ENCODE measurements around the gene KAZN.

The KAZN gene

GRCh38 chr1:15067148-15067547 is 468.7 kb downstream of the KAZN start (continued):
- TF ChIP-seq ZFP30 (CRISPR knock-in tag; IDR thresholded peaks at IDR 0.05), result no peak
- no peak for TF ChIP-seq TOX (CRISPR knock-in tag; IDR thresholded peaks at IDR 0.05; ENCODE audit: borderline replicate concordance)

DNA sequence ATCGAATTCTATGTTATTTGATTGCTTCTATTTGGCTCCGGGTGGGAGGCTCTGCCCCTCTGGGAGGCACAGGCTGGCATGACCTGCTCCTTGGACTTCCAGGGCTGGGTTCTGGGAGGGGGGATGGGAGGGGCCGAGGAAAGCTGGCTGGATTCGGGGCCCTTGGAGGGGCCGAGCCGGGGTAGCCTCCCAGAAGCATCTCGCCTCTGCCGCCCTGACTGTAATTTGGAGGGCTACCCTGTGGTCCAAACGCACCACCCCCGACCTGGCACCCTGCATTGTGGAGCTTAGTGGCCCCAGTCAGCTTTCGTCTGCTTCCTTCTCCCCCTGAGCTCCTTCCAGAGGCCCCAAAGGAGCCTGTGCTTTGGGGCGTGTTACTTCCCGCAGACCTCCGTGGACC is 469.7 kb downstream of the KAZN start:
- no peak for ATAC-seq
- no peak for TF ChIP-seq ZNF565 (CRISPR knock-in tag; conservative IDR thresholded peaks at IDR 0.05; ENCODE audit: low read depth)
- no peak for TF ChIP-seq BACH2 (CRISPR knock-in tag; IDR thresholded peaks at IDR 0.05; ENCODE audit: borderline replicate concordance)
- TF ChIP-seq CSDC2 (CRISPR knock-in tag; IDR thresholded peaks at IDR 0.05), result no peak
- no peak for TF ChIP-seq ESRRG (CRISPR knock-in tag; IDR thresholded peaks at IDR 0.05)
- TF ChIP-seq, protein P1, sequence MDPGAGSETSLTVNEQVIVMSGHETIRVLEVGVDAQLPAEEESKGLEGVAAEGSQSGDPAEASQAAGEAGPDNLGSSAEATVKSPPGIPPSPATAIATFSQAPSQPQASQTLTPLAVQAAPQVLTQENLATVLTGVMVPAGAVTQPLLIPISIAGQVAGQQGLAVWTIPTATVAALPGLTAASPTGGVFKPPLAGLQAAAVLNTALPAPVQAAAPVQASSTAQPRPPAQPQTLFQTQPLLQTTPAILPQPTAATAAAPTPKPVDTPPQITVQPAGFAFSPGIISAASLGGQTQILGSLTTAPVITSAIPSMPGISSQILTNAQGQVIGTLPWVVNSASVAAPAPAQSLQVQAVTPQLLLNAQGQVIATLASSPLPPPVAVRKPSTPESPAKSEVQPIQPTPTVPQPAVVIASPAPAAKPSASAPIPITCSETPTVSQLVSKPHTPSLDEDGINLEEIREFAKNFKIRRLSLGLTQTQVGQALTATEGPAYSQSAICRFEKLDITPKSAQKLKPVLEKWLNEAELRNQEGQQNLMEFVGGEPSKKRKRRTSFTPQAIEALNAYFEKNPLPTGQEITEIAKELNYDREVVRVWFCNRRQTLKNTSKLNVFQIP (CRISPR knock-in tag; IDR thresholded peaks at IDR 0.05; ENCODE audit: borderline replicate concordance, low read depth), result no peak
- no peak for TF ChIP-seq RARB (CRISPR knock-in tag; IDR thresholded peaks at IDR 0.05)
- no peak for TF ChIP-seq ZNF8 (CRISPR knock-in tag; IDR thresholded peaks at IDR 0.05)
- TF ChIP-seq ISL1 (CRISPR knock-in tag; IDR thresholded peaks at IDR 0.05), result no peak
- TF ChIP-seq ZNF70 (CRISPR knock-in tag; IDR thresholded peaks at IDR 0.05), result no peak
- no peak for TF ChIP-seq ZFP30 (CRISPR knock-in tag; IDR thresholded peaks at IDR 0.05)
- TF ChIP-seq ARNTL (CRISPR knock-in tag; IDR thresholded peaks at IDR 0.05; ENCODE audit: borderline replicate concordance, low read depth), result no peak
- no peak for TF ChIP-seq ZC3H10 (CRISPR knock-in tag; IDR thresholded peaks at IDR 0.05)
- TF ChIP-seq PPARA (CRISPR knock-in tag; IDR thresholded peaks at IDR 0.05; ENCODE audit: borderline replicate concordance), result no peak
- TF ChIP-seq, protein P2, sequence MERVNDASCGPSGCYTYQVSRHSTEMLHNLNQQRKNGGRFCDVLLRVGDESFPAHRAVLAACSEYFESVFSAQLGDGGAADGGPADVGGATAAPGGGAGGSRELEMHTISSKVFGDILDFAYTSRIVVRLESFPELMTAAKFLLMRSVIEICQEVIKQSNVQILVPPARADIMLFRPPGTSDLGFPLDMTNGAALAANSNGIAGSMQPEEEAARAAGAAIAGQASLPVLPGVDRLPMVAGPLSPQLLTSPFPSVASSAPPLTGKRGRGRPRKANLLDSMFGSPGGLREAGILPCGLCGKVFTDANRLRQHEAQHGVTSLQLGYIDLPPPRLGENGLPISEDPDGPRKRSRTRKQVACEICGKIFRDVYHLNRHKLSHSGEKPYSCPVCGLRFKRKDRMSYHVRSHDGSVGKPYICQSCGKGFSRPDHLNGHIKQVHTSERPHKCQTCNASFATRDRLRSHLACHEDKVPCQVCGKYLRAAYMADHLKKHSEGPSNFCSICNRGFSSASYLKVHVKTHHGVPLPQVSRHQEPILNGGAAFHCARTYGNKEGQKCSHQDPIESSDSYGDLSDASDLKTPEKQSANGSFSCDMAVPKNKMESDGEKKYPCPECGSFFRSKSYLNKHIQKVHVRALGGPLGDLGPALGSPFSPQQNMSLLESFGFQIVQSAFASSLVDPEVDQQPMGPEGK (CRISPR knock-in tag; IDR thresholded peaks at IDR 0.05; ENCODE audit: borderline replicate concordance), result no peak
- no peak for TF ChIP-seq OSR1 (CRISPR knock-in tag; IDR thresholded peaks at IDR 0.05)

GRCh38 chr1:15068997-15069396 is 470.5 kb downstream of the KAZN start:
- no peak for ATAC-seq
- TF ChIP-seq ZFP30 (CRISPR knock-in tag; IDR thresholded peaks at IDR 0.05) (no peak), TCF4 (CRISPR knock-in tag; IDR thresholded peaks at IDR 0.05; ENCODE audit: borderline replicate concordance) (no peak), ZNF565 (CRISPR knock-in tag; conservative IDR thresholded peaks at IDR 0.05; ENCODE audit: low read depth) (no peak), ZC3H10 (CRISPR knock-in tag; IDR thresholded peaks at IDR 0.05) (no peak), ZFP3 (CRISPR knock-in tag; IDR thresholded peaks at IDR 0.05) (no peak), CSDC2 (CRISPR knock-in tag; IDR thresholded peaks at IDR 0.05) (no peak), ISL1 (CRISPR knock-in tag; IDR thresholded peaks at IDR 0.05) (no peak), TOX (CRISPR knock-in tag; IDR thresholded peaks at IDR 0.05; ENCODE audit: borderline replicate concordance) (no peak), SNAI2 (CRISPR knock-in tag; IDR thresholded peaks at IDR 0.05) (no peak)
- TF ChIP-seq, protein P1 (CRISPR knock-in tag; IDR thresholded peaks at IDR 0.05; ENCODE audit: borderline replicate concordance, low read depth), result no peak
- TF ChIP-seq, protein P2 (CRISPR knock-in tag; IDR thresholded peaks at IDR 0.05; ENCODE audit: borderline replicate concordance), result no peak
- TF ChIP-seq, protein P3, sequence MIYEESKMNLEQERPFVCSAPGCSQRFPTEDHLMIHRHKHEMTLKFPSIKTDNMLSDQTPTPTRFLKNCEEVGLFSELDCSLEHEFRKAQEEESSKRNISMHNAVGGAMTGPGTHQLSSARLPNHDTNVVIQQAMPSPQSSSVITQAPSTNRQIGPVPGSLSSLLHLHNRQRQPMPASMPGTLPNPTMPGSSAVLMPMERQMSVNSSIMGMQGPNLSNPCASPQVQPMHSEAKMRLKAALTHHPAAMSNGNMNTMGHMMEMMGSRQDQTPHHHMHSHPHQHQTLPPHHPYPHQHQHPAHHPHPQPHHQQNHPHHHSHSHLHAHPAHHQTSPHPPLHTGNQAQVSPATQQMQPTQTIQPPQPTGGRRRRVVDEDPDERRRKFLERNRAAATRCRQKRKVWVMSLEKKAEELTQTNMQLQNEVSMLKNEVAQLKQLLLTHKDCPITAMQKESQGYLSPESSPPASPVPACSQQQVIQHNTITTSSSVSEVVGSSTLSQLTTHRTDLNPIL (CRISPR knock-in tag; IDR thresholded peaks at IDR 0.05; ENCODE audit: low read depth), result no peak
